HG03108 (cell line): Measurements from ENCODE around the gene SFT2D2.

ENCODE experiments used
- ATAC-seq: cut with Tn5 transposase; IDR thresholded peaks from one replicate; pipeline ENCODE4 v1.9.1; 2021; ENCODE audit warnings: moderate library complexity; ENCODE audit not compliant: unreplicated experiment

The SFT2D2 gene

GRCh38 chr1:168301664-168302320 is 76.0 kb downstream of the SFT2D2 start:
- ATAC-seq: no peak
